ENCODE data around the gene SEC14L1.

Gene SEC14L1

GRCh38 chr17:77126519-77126918 is 14.2 kb upstream of the SEC14L1 start:
- Histone ChIP-seq H3K9me3 (ENCODE audit: control insufficient read depth, insufficient read depth, low read depth, low read length) (no peaks in the 10 kb centered on the region), H3K4me1 (ENCODE audit: control insufficient read depth, insufficient read depth, low read length) (no peaks in the 10 kb centered on the region; the same call in 1 of the 2 replicates), H3K4me3 (ENCODE audit: low read depth, low read length) (no peak overlapping the region), H3K36me3 (ENCODE audit: control insufficient read depth in 2 of 2, insufficient read depth in 1 of 2, low read length in 2 of 2) (no peaks in the 10 kb centered on the region), H3K27ac (ENCODE audit: extremely low read depth, low read depth, low read length) (no peak overlapping the region)
- ChIA-PET POLR2A (interaction anchor here (2.9 kb wide), 1 partner anchor 14 kb away, joined by 26 read pairs; the partner anchor contains the start of gene SEC14L1), CTCF (interaction anchor here (0.6 to 1.3 kb wide), 3 partner anchors 12 to 38 kb away, joined by 3 read pairs; partner anchors contain the start of gene SEC14L1)
- TF ChIP-seq ZNF621 (tag by site-specific recombination; IDR thresholded peaks at IDR 0.05), result no peak
- 0 out of 2 replicates have a peak, but pooled peaks have one; percentile 51 for TF ChIP-seq HIC1 (tag by site-specific recombination; IDR thresholded peaks at IDR 0.05)

- H3K4me1 ChIP-seq (ENCODE audit: control insufficient read depth, insufficient read depth, low read length), result no peaks in the 10 kb centered on the region; the same call in 1 of the 2 replicates
- no peak overlapping the region for H3K27ac ChIP-seq (ENCODE audit: extremely low read depth, low read depth, low read length)
- CTCF ChIA-PET, result interaction anchor here (2.2 kb wide), 1 partner anchor 41 kb away, joined by 7 read pairs; no protein-coding TSS in a partner anchor
- H3K36me3 ChIP-seq (ENCODE audit: control insufficient read depth in 2 of 2, insufficient read depth in 1 of 2, low read length in 2 of 2), result no peaks in the 10 kb centered on the region
- POLR2A ChIA-PET, result interaction anchor here (0.5 to 4.1 kb wide), 4 partner anchors 11 to 830 kb away, joined by 3 to 29 read pairs (median 5); partner anchors contain the start of genes SEC14L1 and TNRC6C
- no peak overlapping the region for H3K4me3 ChIP-seq (ENCODE audit: low read depth, low read length)
- no peaks in the 10 kb centered on the region for H3K9me3 ChIP-seq (ENCODE audit: control insufficient read depth, insufficient read depth, low read depth, low read length)
- peak; percentile 70 for TF ChIP-seq ZNF366 (tag by site-specific recombination; conservative IDR thresholded peaks at IDR 0.05)
- TF ChIP-seq ZNF341 (tag by site-specific recombination; IDR thresholded peaks at IDR 0.05; ENCODE audit: low read depth), result no peak
- TF ChIP-seq ZNF623 (tag by site-specific recombination; IDR thresholded peaks at IDR 0.05), result no peak
- TF ChIP-seq ATF2 (tag by site-specific recombination; IDR thresholded peaks at IDR 0.05; ENCODE audit: low read depth), result peak; percentile 82
- TF ChIP-seq ZNF426 (tag by site-specific recombination; IDR thresholded peaks at IDR 0.05), result no peak
- TF ChIP-seq ZNF19 (tag by site-specific recombination; IDR thresholded peaks at IDR 0.05; ENCODE audit: low read depth), result no peak
- peak; percentile 62 for TF ChIP-seq ZBTB48 (tag by site-specific recombination; IDR thresholded peaks at IDR 0.05)
- TF ChIP-seq ZBTB21 (tag by site-specific recombination; IDR thresholded peaks at IDR 0.05), result 0 out of 2 replicates have a peak, but pooled peaks have one; percentile 19
- TF ChIP-seq ZFP69B (tag by site-specific recombination; IDR thresholded peaks at IDR 0.05), result no peak
- 0 out of 2 replicates have a peak, but pooled peaks have one; percentile 11 for TF ChIP-seq ZNF639 (tag by site-specific recombination; IDR thresholded peaks at IDR 0.05)
- peak; percentile 61 for TF ChIP-seq SETDB1 (IDR thresholded peaks at IDR 0.05; ENCODE audit: insufficient read length, low read length)
- no peak for TF ChIP-seq CTCF (tag by site-specific recombination; IDR thresholded peaks at IDR 0.05)
- no peak for TF ChIP-seq PRDM4 (tag by site-specific recombination; IDR thresholded peaks at IDR 0.05)
- peak; percentile 77 for TF ChIP-seq PRDM1 (tag by site-specific recombination; IDR thresholded peaks at IDR 0.05)
- TF ChIP-seq ZBTB17 (tag by site-specific recombination; IDR thresholded peaks at IDR 0.05), result peak; percentile 18; the same call in 1 of the 2 replicates
- TF ChIP-seq ZNF629 (tag by site-specific recombination; IDR thresholded peaks at IDR 0.05), result peak; percentile 85
- peak; percentile 99 for TF ChIP-seq ZNF600 (tag by site-specific recombination; IDR thresholded peaks at IDR 0.05)
- no peak for TF ChIP-seq ZNF513 (tag by site-specific recombination; IDR thresholded peaks at IDR 0.05)
- no peak for TF ChIP-seq ZBTB44 (tag by site-specific recombination; IDR thresholded peaks at IDR 0.05)
Measured at GRCh38 chr17:77127735-77128361, 12.9 kb upstream of the SEC14L1 start.
